ENCODE data around the gene C5orf63. TPM values are rescaled to one million over a fixed set of nuclear protein-coding genes. Genes with fewer than 3 reads are reported as not detected.

Gene C5orf63
- total and polyA plus RNA-seq, 2 of the 8 experiments (the other 6 are each of a cell fraction or from before 2014, with no cell fraction given): 0.67 to 0.71 TPM

DNA sequence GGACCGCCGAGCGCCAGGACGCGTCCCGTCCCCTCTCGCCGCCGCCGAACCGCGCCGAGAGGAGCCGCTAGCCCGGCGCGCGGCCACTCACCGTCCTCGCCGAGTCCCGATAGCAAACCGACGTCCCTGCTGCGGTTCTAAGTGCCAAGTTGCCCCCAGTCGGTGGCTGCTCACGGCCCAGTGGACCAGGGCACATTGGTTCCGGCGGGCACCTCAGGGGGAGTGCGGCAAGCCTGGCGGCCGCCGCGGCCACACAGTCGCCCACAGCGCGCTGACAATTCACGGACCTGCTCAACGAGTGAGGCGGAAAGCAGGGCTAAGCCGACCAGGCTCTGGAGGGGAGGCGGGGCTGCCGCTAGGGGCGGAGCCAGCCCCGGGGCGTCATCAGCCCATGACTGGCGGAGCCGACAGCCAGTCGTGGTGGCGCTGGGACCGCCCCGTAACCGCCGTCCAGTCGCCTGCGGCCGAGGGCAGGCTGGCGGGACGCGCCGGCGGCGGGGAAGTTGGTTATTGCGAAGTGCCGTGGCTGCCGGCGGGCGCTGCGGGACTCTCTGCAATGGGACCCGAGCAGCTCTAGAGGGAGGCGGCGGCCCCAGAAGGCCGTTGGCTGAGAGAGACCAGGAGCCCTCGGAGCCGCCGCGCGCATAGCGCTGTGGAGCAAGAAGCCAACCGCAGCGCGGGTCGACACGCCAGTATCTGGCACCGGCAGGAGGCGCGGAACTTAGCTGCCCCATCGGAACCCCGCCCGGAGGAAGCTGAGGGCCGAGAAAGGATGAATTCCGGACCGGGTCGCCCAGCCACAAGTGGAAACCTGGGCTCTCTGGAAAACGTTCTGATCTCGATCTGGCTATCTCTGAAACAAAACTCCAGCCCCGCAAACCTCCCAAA lies 42.8 kb downstream of the C5orf63 start, which contains the start of gene MARCHF3 (continued):
- TF ChIP-seq CTCF (IDR thresholded peaks at IDR 0.05; ENCODE audit: control extremely low read depth in 1 of 3, insufficient read depth in 1 of 3, low read depth in 1 of 3, low read length in 3 of 3) (peak in 2 of 3 experiments; percentile 10 to 37; a peak in 2 of 4 replicates), SP4 (IDR thresholded peaks at IDR 0.05; ENCODE audit: low read length) (peak; percentile 89), RXRA (IDR thresholded peaks at IDR 0.05; ENCODE audit: insufficient read depth, low read depth, low read length) (no peak), TBP (IDR thresholded peaks at IDR 0.05; ENCODE audit: low read depth, low read length) (peak; percentile 82), TAF1 (IDR thresholded peaks at IDR 0.05; ENCODE audit: low read depth, low read length) (peak; percentile 87), SAP30 (IDR thresholded peaks at IDR 0.05; ENCODE audit: insufficient read depth, insufficient replicate concordance, low read length) (no peak), HDAC6 (IDR thresholded peaks at IDR 0.05; ENCODE audit: low read depth, low read length) (no peak), POLR2AphosphoS5 (IDR thresholded peaks at IDR 0.05; ENCODE audit: low read depth, low read length) (peak; percentile 63), CEBPB (IDR thresholded peaks at IDR 0.05; ENCODE audit: low read depth, low read length) (no peak), KDM4A (IDR thresholded peaks at IDR 0.05; ENCODE audit: low read depth, low read length, severe bottlenecking) (peak; percentile 87), ASH2L (IDR thresholded peaks at IDR 0.05; ENCODE audit: low read length) (peak; percentile 81), GTF2F1 (IDR thresholded peaks at IDR 0.05; ENCODE audit: borderline replicate concordance, low read depth, low read length) (no peak), ATF3 (IDR thresholded peaks at IDR 0.05; ENCODE audit: insufficient read depth, low read depth, low read length) (no peak), TEAD4 (IDR thresholded peaks at IDR 0.05; ENCODE audit: low read depth, low read length) (0 out of 2 replicates have a peak, but pooled peaks have one; percentile 2), KDM5A (IDR thresholded peaks at IDR 0.05; ENCODE audit: low read length) (0 out of 2 replicates have a peak, but pooled peaks have one; percentile 17), RAD21 (IDR thresholded peaks at IDR 0.05 in 1 of 2, conservative IDR thresholded peaks at IDR 0.05 in 1 of 2; ENCODE audit: low read depth in 2 of 2, low read length in 2 of 2) (peak; percentile 8 to 22; a peak in 1 of 4 replicates), RBBP5 (IDR thresholded peaks at IDR 0.05; ENCODE audit: borderline replicate concordance, low read depth, low read length) (peak; percentile 49; the same call in 1 of the 2 replicates), MAFK (IDR thresholded peaks at IDR 0.05; ENCODE audit: low read depth, low read length) (no peak), CHD1 (IDR thresholded peaks at IDR 0.05; ENCODE audit: low read depth, low read length) (no peak), CTBP2 (IDR thresholded peaks at IDR 0.05; ENCODE audit: borderline replicate concordance, insufficient read depth, insufficient read length, low read length) (peak; percentile 23)

All from H1 (cell line).